Liver (tissue), 9 donors: Measurements from ENCODE around the gene SV2B. TPM values are rescaled to one million over a fixed set of nuclear protein-coding genes. Genes with fewer than 3 reads are reported as not detected.

Source experiments
- DNase-seq: peaks from one replicate; pipeline ENCODE4 v3.0.0-alpha.2; 2017; ENCODE audit warnings: low spot score
- H3K27ac ChIP-seq, 2 donors: one replicate each; pipeline ENCODE4 v1.7.0; 2013; ENCODE audit warnings: inconsistent platforms in 2 of 2, low read length in 2 of 2, control low read depth in 1 of 2, low read depth in 1 of 2, mild to moderate bottlenecking in 1 of 2
- H3K27me3 ChIP-seq, 4 donors: one replicate each; pipeline versions ENCODE4 v1.6.1 to v1.7.0; 2013; ENCODE audit warnings: low read length in 3 of 4, inconsistent platforms in 1 of 4, mild to moderate bottlenecking in 1 of 4, moderate library complexity in 1 of 4; ENCODE audit not compliant: control insufficient read depth in 4 of 4, insufficient read depth in 4 of 4
- H3K36me3 ChIP-seq, 4 donors: one replicate each; pipeline versions ENCODE4 v1.6.1 to v1.7.0; 2013; ENCODE audit warnings: low read length in 3 of 4, mild to moderate bottlenecking in 3 of 4, low read depth in 1 of 4, moderate library complexity in 1 of 4; ENCODE audit not compliant: control insufficient read depth in 4 of 4, insufficient read depth in 3 of 4
- H3K4me1 ChIP-seq, 4 donors: one replicate each; pipeline versions ENCODE4 v1.6.1 to v1.7.0; 2013; ENCODE audit warnings: low read length in 3 of 4, mild to moderate bottlenecking in 3 of 4, moderate library complexity in 1 of 4; ENCODE audit not compliant: control insufficient read depth in 4 of 4, insufficient read depth in 4 of 4
- H3K4me3 ChIP-seq, 3 donors: one replicate each; pipeline versions ENCODE4 v1.6.1 to v1.7.0; 2013; ENCODE audit warnings: low read length in 3 of 3, control low read depth in 1 of 3, low read depth in 1 of 3, mild to moderate bottlenecking in 1 of 3
- H3K9ac ChIP-seq, 2 donors: one replicate each; pipeline ENCODE4 v1.7.0; 2013; ENCODE audit warnings: low read length in 2 of 2, mild to moderate bottlenecking in 2 of 2, moderate library complexity in 2 of 2, control low read depth in 1 of 2, low read depth in 1 of 2
- H3K9me3 ChIP-seq, 4 donors: one replicate each; pipeline versions ENCODE4 v1.6.1 to v1.7.0; 2013; ENCODE audit warnings: low read length in 3 of 4; ENCODE audit not compliant: control insufficient read depth in 4 of 4
- ATF3 ChIP-seq: IDR thresholded peaks from 2 replicates; pipeline ENCODE4 v1.6.1; 2016; ENCODE audit warnings: antibody characterized with exemption
- EGR1 ChIP-seq, 2 donors: IDR thresholded peaks; 2 replicates each; pipeline ENCODE4 v1.6.1; 2016 to 2018; ENCODE audit warnings: antibody characterized with exemption in 2 of 2, low read depth in 2 of 2
- FOXA2 ChIP-seq: IDR thresholded peaks from 2 replicates; pipeline ENCODE4 v1.6.1; 2016; ENCODE audit warnings: antibody characterized with exemption
- GABPA ChIP-seq, 2 donors: IDR thresholded peaks in 1 of 2; conservative IDR thresholded peaks in 1 of 2; 2 replicates each; pipeline ENCODE4 v1.6.1; 2016; ENCODE audit warnings: antibody characterized with exemption in 2 of 2, mild to moderate bottlenecking in 1 of 2, moderate library complexity in 1 of 2
- HNF4A ChIP-seq, 2 donors: conservative IDR thresholded peaks; 2 replicates each; pipeline ENCODE4 v1.6.1; 2016; ENCODE audit warnings: antibody characterized with exemption in 2 of 2, mild to moderate bottlenecking in 2 of 2
- HNF4G ChIP-seq: IDR thresholded peaks from 2 replicates; pipeline ENCODE4 v1.6.1; 2016; ENCODE audit warnings: antibody characterized with exemption
- JUND ChIP-seq, 2 donors: IDR thresholded peaks; 2 replicates each; pipeline ENCODE4 v1.6.1; 2016; ENCODE audit warnings: antibody characterized with exemption in 2 of 2
- MAX ChIP-seq: IDR thresholded peaks from 2 replicates; pipeline ENCODE4 v1.6.1; 2016; ENCODE audit warnings: antibody characterized with exemption
- NR2F2 ChIP-seq: IDR thresholded peaks from 2 replicates; pipeline ENCODE4 v1.6.1; 2016; ENCODE audit warnings: antibody characterized with exemption
- RAD21 ChIP-seq, 2 donors: IDR thresholded peaks; 2 replicates each; pipeline ENCODE4 v1.6.1; 2016; ENCODE audit warnings: antibody characterized with exemption in 2 of 2, mild to moderate bottlenecking in 2 of 2
- REST ChIP-seq: IDR thresholded peaks from 2 replicates; pipeline ENCODE4 v1.6.1; 2016; ENCODE audit warnings: antibody characterized with exemption, mild to moderate bottlenecking
- RXRA ChIP-seq, 2 donors: IDR thresholded peaks; 2 replicates each; pipeline ENCODE4 v1.6.1; 2017 to 2018; ENCODE audit warnings: antibody characterized with exemption in 2 of 2, mild to moderate bottlenecking in 1 of 2
- SP1 ChIP-seq: IDR thresholded peaks from 2 replicates; pipeline ENCODE4 v1.6.1; 2018; ENCODE audit warnings: antibody characterized with exemption, mild to moderate bottlenecking
- WGBS: extraction: QIAGEN DNeasy Blood & Tissue Kit; methylation state at CpG from one replicate; pipeline ENCODE4 v1.1.7; 2013; 5-methylcytosine and 5-hydroxymethylcytosine counted together
- polyA plus RNA-seq, 2 donors: library from polyadenylated mRNA; stranded (reverse) in 1 of 2; unstranded in 1 of 2; fragments of 200-250 nt in 1 of 2; fragments of >200 nt in 1 of 2; fragmentation: Nextera tagmentation in 1 of 2; extraction: Ambion mirVana in 1 of 2; gene quantifications; one replicate each; pipeline versions ENCODE4 v1.2.1 to v1.2.3, GENCODE V29; 2013 to 2015
- total RNA-seq, 2 donors: library from RNA; depleted of rRNA; stranded (reverse); fragments of >200 nt; gene quantifications; one replicate each; pipeline ENCODE4 v1.2.3, GENCODE V29; 2014
- TF ChIP-seq, protein P1 (sequence below): IDR thresholded peaks from 2 replicates; pipeline ENCODE4 v1.6.1; 2016; ENCODE audit warnings: antibody characterized with exemption
- donor health status: healthy.
- donor health status: healthy.
- donor health status: healthy.
- donor health status: healthy.
- donor health status: healthy.

The SV2B gene
- total and polyA plus RNA-seq, 4 donors: 0.08 to 0.16 (median 0.09) TPM; not detected in 1

GRCh38 chr15:91265416-91265940 lies 165.4 kb downstream of the SV2B start:
- no peak for DNase-seq
- no peak for TF ChIP-seq REST
- TF ChIP-seq GABPA (IDR thresholded peaks at IDR 0.05 in 1 of 2, conservative IDR thresholded peaks at IDR 0.05 in 1 of 2): no peak
- TF ChIP-seq EGR1 (IDR thresholded peaks at IDR 0.05; ENCODE audit: low read depth in 2 of 2): no peak
- TF ChIP-seq NR2F2: no peak
- no peak for TF ChIP-seq JUND (IDR thresholded peaks at IDR 0.05)
- no peak for TF ChIP-seq MAX
- TF ChIP-seq RXRA (IDR thresholded peaks at IDR 0.05): no peak
- no peak for TF ChIP-seq RAD21 (IDR thresholded peaks at IDR 0.05)
- Histone ChIP-seq H3K27ac (no peak overlapping the region), H3K9ac (no peak overlapping the region), H3K36me3 (no peaks in the 10 kb centered on the region), H3K4me3 (no peak overlapping the region), H3K9me3 (no peaks in the 10 kb centered on the region), H3K27me3 (no peaks in the 10 kb centered on the region), H3K4me1 (no peaks in the 10 kb centered on the region)
- WGBS: 93% methylated on average over 4 of the region's 4 CpGs

DNA sequence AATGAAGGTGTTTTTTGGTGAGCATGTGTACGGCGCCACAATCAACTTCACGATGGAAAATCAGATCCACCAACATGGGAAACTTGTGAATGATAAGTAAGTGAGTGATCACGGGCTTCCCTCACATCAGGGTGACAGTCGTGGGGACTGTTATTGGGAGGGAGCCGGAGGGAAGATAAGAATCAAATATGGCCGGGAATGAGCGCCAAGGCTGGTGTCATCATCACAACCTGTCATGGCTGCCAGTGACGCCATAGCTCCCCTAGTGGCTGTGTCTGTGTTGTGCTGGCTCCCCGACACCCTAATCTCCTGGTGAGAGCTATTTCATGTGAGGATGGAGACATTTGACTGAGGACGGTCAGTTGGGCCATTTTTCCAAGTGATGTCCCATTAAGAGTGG lies 168.5 kb downstream of the SV2B start:
- DNase-seq: no peak
- Histone ChIP-seq H3K36me3 (no peaks in the 10 kb centered on the region), H3K9ac (no peak overlapping the region), H3K27me3 (no peaks in the 10 kb centered on the region), H3K9me3 (no peaks in the 10 kb centered on the region), H3K27ac (no peak overlapping the region), H3K4me3 (no peak overlapping the region), H3K4me1 (no peaks in the 10 kb centered on the region)
- 89% methylated on average over 11 of the region's 11 CpGs for WGBS
- TF ChIP-seq SP1: no peak
- TF ChIP-seq HNF4G: no peak
- TF ChIP-seq HNF4A (conservative IDR thresholded peaks at IDR 0.05): no peak
- TF ChIP-seq JUND (IDR thresholded peaks at IDR 0.05): no peak
- no peak for TF ChIP-seq FOXA2

DNA sequence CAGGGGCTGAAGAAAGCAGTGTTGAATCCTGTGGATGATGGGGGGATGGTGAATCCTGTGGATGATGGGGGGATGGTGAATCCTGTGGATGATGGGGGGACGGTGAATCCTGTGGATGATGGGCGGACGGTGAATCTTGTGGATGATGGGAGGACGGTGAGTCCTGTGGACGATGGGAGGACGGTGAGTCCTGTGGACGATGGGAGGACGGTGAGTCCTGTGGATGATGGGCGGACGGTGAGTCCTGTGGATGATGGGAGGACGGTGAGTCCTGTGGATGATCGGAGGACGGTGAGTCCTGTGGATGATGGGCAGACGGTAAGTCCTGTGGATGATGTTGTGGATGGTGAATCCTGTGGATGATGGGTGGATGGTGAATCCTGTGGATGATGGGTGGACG lies 170.7 kb downstream of the SV2B start:
- 84% methylated on average over 15 of the region's 15 CpGs for WGBS
- H3K27me3 ChIP-seq: no peaks in the 10 kb centered on the region
- no peaks in the 10 kb centered on the region for H3K4me1 ChIP-seq
- H3K4me3 ChIP-seq: no peak overlapping the region
- no peaks in the 10 kb centered on the region for H3K9me3 ChIP-seq
- TF ChIP-seq REST (no peak), EGR1 (IDR thresholded peaks at IDR 0.05; ENCODE audit: low read depth in 2 of 2) (no peak), ATF3 (no peak), RAD21 (IDR thresholded peaks at IDR 0.05) (no peak), SP1 (no peak)
- TF ChIP-seq, protein P1, sequence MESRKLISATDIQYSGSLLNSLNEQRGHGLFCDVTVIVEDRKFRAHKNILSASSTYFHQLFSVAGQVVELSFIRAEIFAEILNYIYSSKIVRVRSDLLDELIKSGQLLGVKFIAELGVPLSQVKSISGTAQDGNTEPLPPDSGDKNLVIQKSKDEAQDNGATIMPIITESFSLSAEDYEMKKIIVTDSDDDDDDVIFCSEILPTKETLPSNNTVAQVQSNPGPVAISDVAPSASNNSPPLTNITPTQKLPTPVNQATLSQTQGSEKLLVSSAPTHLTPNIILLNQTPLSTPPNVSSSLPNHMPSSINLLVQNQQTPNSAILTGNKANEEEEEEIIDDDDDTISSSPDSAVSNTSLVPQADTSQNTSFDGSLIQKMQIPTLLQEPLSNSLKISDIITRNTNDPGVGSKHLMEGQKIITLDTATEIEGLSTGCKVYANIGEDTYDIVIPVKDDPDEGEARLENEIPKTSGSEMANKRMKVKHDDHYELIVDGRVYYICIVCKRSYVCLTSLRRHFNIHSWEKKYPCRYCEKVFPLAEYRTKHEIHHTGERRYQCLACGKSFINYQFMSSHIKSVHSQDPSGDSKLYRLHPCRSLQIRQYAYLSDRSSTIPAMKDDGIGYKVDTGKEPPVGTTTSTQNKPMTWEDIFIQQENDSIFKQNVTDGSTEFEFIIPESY: no peak
- H3K9ac ChIP-seq: no peak overlapping the region
- H3K36me3 ChIP-seq: no peaks in the 10 kb centered on the region
- no peak for DNase-seq
- H3K27ac ChIP-seq: no peak overlapping the region
